Gastrocnemius medialis (tissue), 4 donors: ENCODE measurements around the gene JAG1.

Experiments
- CTCF ChIP-seq, 5 experiments: fragments of 450-650 bp in 3 of 5; fragments of 200-600 bp in 2 of 5; sonication (generic) in 2 of 5; IDR thresholded peaks in 4 of 5; conservative IDR thresholded peaks in 1 of 5; 1 replicate in 4 of 5; 2 replicates in 1 of 5; pipeline ENCODE4 v1.5.1; 2016 to 2019; ENCODE audit warnings: antibody characterized with exemption in 5 of 5, mild to moderate bottlenecking in 3 of 5, moderate library complexity in 3 of 5
- POLR2A ChIP-seq, 2 donors: fragments of 450-650 bp; IDR thresholded peaks; one replicate each; pipeline ENCODE4 v1.6.1; 2017; ENCODE audit warnings: antibody characterized with exemption in 2 of 2, mild to moderate bottlenecking in 2 of 2, moderate library complexity in 2 of 2

GRCh38 chr20:10609770-10610169, 64.0 kb downstream of the JAG1 start:
- TF ChIP-seq CTCF (IDR thresholded peaks at IDR 0.05 in 4 of 5, conservative IDR thresholded peaks at IDR 0.05 in 1 of 5) (no peak), POLR2A (IDR thresholded peaks at IDR 0.05) (no peak)
